ENCODE data around the gene RAB31.

The RAB31 gene

DNA sequence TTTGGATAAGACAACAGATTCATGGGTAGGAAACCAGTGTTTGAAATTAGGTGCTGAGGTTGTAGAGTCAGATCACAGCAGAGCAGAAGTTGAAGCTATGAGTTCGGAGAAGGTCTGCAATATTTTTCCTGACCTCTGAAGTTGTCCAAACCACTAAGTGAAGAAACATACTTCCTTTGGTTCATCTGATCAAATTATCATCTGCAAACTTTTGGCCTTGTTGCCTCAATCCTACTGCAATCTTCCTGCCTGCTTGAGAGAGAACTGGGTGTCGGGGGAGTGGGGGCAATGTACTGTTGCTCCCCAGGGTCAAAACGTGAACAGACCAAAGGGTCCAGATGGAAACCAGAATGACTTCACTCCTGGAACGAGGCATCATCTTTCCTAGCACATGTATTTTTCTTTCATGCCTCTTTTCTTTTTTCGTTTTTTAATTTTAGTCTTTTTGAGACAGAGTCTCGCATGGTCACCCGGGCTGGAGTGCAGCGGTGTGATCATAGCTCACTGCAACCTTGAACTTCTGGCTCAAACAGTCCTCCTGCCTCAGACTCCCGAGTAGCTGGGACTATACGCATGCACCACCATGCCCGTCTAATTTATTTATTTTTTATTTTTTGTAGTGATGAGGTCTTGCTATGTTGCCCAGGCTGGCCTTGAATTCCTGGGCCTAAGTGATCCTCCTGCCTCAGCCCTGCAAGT is 42.7 kb downstream of the RAB31 start:
- WGBS = 96% methylated on average over 8 of the region's 11 CpGs
- no peak overlapping the region for H2BK15ac ChIP-seq (ENCODE audit: low read depth, poor library complexity, severe bottlenecking)

DNA sequence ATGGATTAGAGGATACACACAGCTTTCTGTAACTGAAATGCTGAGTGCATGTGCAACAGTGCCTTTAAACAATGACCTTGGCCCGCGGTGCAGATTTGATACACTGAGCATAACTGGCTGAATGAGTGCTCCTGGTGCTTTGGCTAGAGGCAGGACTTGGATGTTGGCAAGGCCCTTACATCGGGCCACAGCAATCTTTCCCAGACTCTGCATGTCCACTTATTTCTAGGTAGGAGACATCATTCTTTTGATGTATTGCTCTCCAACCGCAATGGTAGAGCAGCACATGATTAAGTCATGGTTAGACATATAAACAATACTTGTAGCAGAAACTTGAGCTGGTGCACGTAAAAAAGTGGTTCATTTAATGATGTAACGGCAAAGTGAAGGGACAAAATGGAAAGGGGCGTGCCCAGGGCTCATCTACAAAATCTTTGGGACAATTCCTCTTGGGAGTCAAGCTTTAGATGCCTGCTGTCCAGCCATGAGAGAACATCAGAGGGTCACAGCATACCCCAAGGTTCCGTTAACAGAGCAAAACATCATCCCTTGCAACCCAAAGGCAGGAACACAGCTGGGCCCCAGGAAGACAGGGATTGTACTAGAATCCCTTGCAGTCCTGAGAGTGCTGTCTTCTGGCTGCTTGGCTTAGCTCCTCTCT is 43.4 kb downstream of the RAB31 start:
- Histone ChIP-seq H2AK5ac (ENCODE audit: low read length, severe bottlenecking) (no peak overlapping the region), H3K4ac (ENCODE audit: low read depth in 1 of 2, low read length in 2 of 2) (no peak overlapping the region), H3K36me3 (ENCODE audit: control insufficient read depth in 1 of 2, insufficient read depth in 2 of 2, low read depth in 1 of 2, low read length in 2 of 2) (no peaks in the 10 kb centered on the region), H3K23ac (ENCODE audit: low read length in 2 of 2) (no peak overlapping the region), H2BK12ac (ENCODE audit: low read length in 2 of 2) (no peak overlapping the region), H3K4me3 (ENCODE audit: insufficient read depth in 1 of 2, low read depth in 1 of 2, low read length in 2 of 2) (no peak overlapping the region), H3K4me2 (ENCODE audit: low read length, poor library complexity, severe bottlenecking) (no peak overlapping the region), H2BK5ac (ENCODE audit: low read depth, low read length, poor library complexity, severe bottlenecking) (no peak overlapping the region), H3K18ac (ENCODE audit: low read depth in 1 of 2, low read length in 2 of 2) (peak overlapping the region in 1 of 2 experiments; percentile 25), H4K8ac (ENCODE audit: low read length) (peak overlapping the region; percentile 14), H3K27ac (ENCODE audit: low read length, poor library complexity, severe bottlenecking) (no peak overlapping the region), H2BK120ac (ENCODE audit: low read depth, low read length) (peak overlapping the region; percentile 12), H3K9me3 (ENCODE audit: control insufficient read depth, low read length) (no peaks in the 10 kb centered on the region), H3K79me1 (replicated peaks; ENCODE audit: low read length, poor library complexity, severe bottlenecking) (peaks cover 4% of the 10 kb centered on the region), H2AFZ (ENCODE audit: low read depth, low read length) (no peak overlapping the region), H3K27me3 (ENCODE audit: control insufficient read depth in 1 of 2, insufficient read depth in 1 of 2, low read length in 2 of 2) (no peaks in the 10 kb centered on the region), H4K91ac (ENCODE audit: low read length) (no peak overlapping the region), H3K4me1 (ENCODE audit: control insufficient read depth, insufficient read depth, low read depth, low read length) (no peaks in the 10 kb centered on the region), H3K9ac (ENCODE audit: low read length) (no peak overlapping the region), H2BK15ac (ENCODE audit: low read depth, poor library complexity, severe bottlenecking) (no peak overlapping the region), H3K14ac (ENCODE audit: low read length in 2 of 2) (no peak overlapping the region)
- WGBS = 93% methylated on average over 8 of the region's 8 CpGs
- peak; percentile 46 for DNase-seq

More for the DNA sequence above, 42.7 kb downstream of the RAB31 start:
- Histone ChIP-seq H3K27me3 (ENCODE audit: control insufficient read depth in 1 of 2, insufficient read depth in 1 of 2, low read length in 2 of 2) (no peaks in the 10 kb centered on the region), H2BK12ac (ENCODE audit: low read length in 2 of 2) (no peak overlapping the region), H3K9ac (ENCODE audit: low read length) (no peak overlapping the region), H3K18ac (ENCODE audit: low read depth in 1 of 2, low read length in 2 of 2) (no peak overlapping the region), H2AFZ (ENCODE audit: low read depth, low read length) (no peak overlapping the region), H4K8ac (ENCODE audit: low read length) (no peak overlapping the region), H2BK5ac (ENCODE audit: low read depth, low read length, poor library complexity, severe bottlenecking) (no peak overlapping the region), H3K9me3 (ENCODE audit: control insufficient read depth, low read length) (no peaks in the 10 kb centered on the region), H3K36me3 (ENCODE audit: control insufficient read depth in 1 of 2, insufficient read depth in 2 of 2, low read depth in 1 of 2, low read length in 2 of 2) (no peaks in the 10 kb centered on the region), H2AK5ac (ENCODE audit: low read length, severe bottlenecking) (no peak overlapping the region), H3K4ac (ENCODE audit: low read depth in 1 of 2, low read length in 2 of 2) (no peak overlapping the region), H3K4me1 (ENCODE audit: control insufficient read depth, insufficient read depth, low read depth, low read length) (no peaks in the 10 kb centered on the region), H3K4me2 (ENCODE audit: low read length, poor library complexity, severe bottlenecking) (no peak overlapping the region), H2BK120ac (ENCODE audit: low read depth, low read length) (no peak overlapping the region), H3K4me3 (ENCODE audit: insufficient read depth in 1 of 2, low read depth in 1 of 2, low read length in 2 of 2) (no peak overlapping the region), H3K79me1 (replicated peaks; ENCODE audit: low read length, poor library complexity, severe bottlenecking) (peaks cover 4% of the 10 kb centered on the region), H4K91ac (ENCODE audit: low read length) (no peak overlapping the region), H3K14ac (ENCODE audit: low read length in 2 of 2) (no peak overlapping the region), H3K23ac (ENCODE audit: low read length in 2 of 2) (no peak overlapping the region), H3K27ac (ENCODE audit: low read length, poor library complexity, severe bottlenecking) (no peak overlapping the region)
- DNase-seq = no peak

DNA sequence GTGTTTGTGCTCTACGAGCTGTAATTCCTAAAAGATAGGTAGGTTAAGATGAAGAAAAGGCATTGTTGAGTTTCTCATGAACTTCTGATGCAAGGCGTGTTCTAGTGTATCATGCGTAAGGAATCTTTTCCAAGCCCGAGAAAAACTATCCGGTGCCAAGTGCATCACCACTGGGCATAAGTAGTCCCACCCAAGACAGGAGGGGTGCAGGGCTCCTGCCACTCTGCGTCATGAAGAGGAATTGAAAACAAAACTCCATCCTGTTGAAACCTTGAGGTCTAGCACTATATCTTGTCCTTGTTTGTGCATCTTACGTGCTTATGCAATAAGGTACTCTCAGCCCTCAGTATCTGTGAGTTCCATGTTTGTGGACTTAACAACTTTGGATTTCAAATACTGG is 45.7 kb downstream of the RAB31 start:
- Histone ChIP-seq H3K14ac (ENCODE audit: low read length in 2 of 2) (no peak overlapping the region), H3K23ac (ENCODE audit: low read length in 2 of 2) (no peak overlapping the region), H3K9me3 (ENCODE audit: control insufficient read depth, low read length) (no peaks in the 10 kb centered on the region), H2AFZ (ENCODE audit: low read depth, low read length) (no peak overlapping the region), H3K36me3 (ENCODE audit: control insufficient read depth in 1 of 2, insufficient read depth in 2 of 2, low read depth in 1 of 2, low read length in 2 of 2) (no peaks in the 10 kb centered on the region), H4K91ac (ENCODE audit: low read length) (no peak overlapping the region), H3K4me3 (ENCODE audit: insufficient read depth in 1 of 2, low read depth in 1 of 2, low read length in 2 of 2) (no peak overlapping the region), H3K27ac (ENCODE audit: low read length, poor library complexity, severe bottlenecking) (no peak overlapping the region), H3K4ac (ENCODE audit: low read depth in 1 of 2, low read length in 2 of 2) (no peak overlapping the region), H2BK12ac (ENCODE audit: low read length in 2 of 2) (no peak overlapping the region), H2BK120ac (ENCODE audit: low read depth, low read length) (no peak overlapping the region), H4K8ac (ENCODE audit: low read length) (no peak overlapping the region), H3K18ac (ENCODE audit: low read depth in 1 of 2, low read length in 2 of 2) (no peak overlapping the region), H3K9ac (ENCODE audit: low read length) (no peak overlapping the region), H2AK5ac (ENCODE audit: low read length, severe bottlenecking) (no peak overlapping the region), H3K4me1 (ENCODE audit: control insufficient read depth, insufficient read depth, low read depth, low read length) (peaks cover 14% of the 10 kb centered on the region), H3K79me1 (replicated peaks; ENCODE audit: low read length, poor library complexity, severe bottlenecking) (no peaks in the 10 kb centered on the region), H2BK5ac (ENCODE audit: low read depth, low read length, poor library complexity, severe bottlenecking) (no peak overlapping the region), H3K4me2 (ENCODE audit: low read length, poor library complexity, severe bottlenecking) (no peak overlapping the region), H3K27me3 (ENCODE audit: control insufficient read depth in 1 of 2, insufficient read depth in 1 of 2, low read length in 2 of 2) (no peaks in the 10 kb centered on the region), H2BK15ac (ENCODE audit: low read depth, poor library complexity, severe bottlenecking) (no peak overlapping the region)
- no peak for DNase-seq
- WGBS = 98% methylated on average over 7 of the region's 7 CpGs

DNA sequence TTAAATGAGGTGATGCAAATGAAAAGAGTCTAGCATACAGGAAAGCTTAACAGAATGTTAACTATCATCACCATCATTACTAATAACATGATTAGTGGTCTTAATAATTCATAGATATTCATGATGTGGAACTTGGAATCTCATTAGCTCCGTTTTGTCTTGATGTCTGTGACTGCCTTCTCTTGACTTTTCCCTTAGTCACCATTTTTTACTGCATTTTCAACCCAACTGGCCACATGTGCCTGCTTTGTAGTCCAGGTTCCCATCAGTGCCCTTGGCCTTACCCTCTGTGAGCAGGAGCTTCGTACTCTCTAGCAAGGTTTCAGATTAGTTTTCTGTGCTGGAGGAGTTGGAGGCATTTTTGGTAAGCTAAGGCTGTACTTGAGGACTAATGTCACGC is 47.0 kb downstream of the RAB31 start:
- Histone ChIP-seq H3K23ac (ENCODE audit: low read length in 2 of 2) (no peak overlapping the region), H3K27me3 (ENCODE audit: control insufficient read depth in 1 of 2, insufficient read depth in 1 of 2, low read length in 2 of 2) (no peaks in the 10 kb centered on the region), H3K14ac (ENCODE audit: low read length in 2 of 2) (no peak overlapping the region), H3K79me1 (replicated peaks; ENCODE audit: low read length, poor library complexity, severe bottlenecking) (no peaks in the 10 kb centered on the region), H3K4ac (ENCODE audit: low read depth in 1 of 2, low read length in 2 of 2) (no peak overlapping the region), H4K8ac (ENCODE audit: low read length) (no peak overlapping the region), H3K9me3 (ENCODE audit: control insufficient read depth, low read length) (no peaks in the 10 kb centered on the region), H2BK15ac (ENCODE audit: low read depth, poor library complexity, severe bottlenecking) (no peak overlapping the region), H2AK5ac (ENCODE audit: low read length, severe bottlenecking) (no peak overlapping the region), H2BK5ac (ENCODE audit: low read depth, low read length, poor library complexity, severe bottlenecking) (no peak overlapping the region), H2BK12ac (ENCODE audit: low read length in 2 of 2) (peak overlapping the region in 1 of 2 experiments; percentile 35), H3K4me1 (ENCODE audit: control insufficient read depth, insufficient read depth, low read depth, low read length) (peaks cover 14% of the 10 kb centered on the region), H3K18ac (ENCODE audit: low read depth in 1 of 2, low read length in 2 of 2) (peak overlapping the region in 1 of 2 experiments; percentile 32), H3K36me3 (ENCODE audit: control insufficient read depth in 1 of 2, insufficient read depth in 2 of 2, low read depth in 1 of 2, low read length in 2 of 2) (no peaks in the 10 kb centered on the region), H2BK120ac (ENCODE audit: low read depth, low read length) (no peak overlapping the region), H4K91ac (ENCODE audit: low read length) (no peak overlapping the region), H3K4me3 (ENCODE audit: insufficient read depth in 1 of 2, low read depth in 1 of 2, low read length in 2 of 2) (no peak overlapping the region), H3K27ac (ENCODE audit: low read length, poor library complexity, severe bottlenecking) (no peak overlapping the region), H3K9ac (ENCODE audit: low read length) (no peak overlapping the region), H3K4me2 (ENCODE audit: low read length, poor library complexity, severe bottlenecking) (no peak overlapping the region), H2AFZ (ENCODE audit: low read depth, low read length) (no peak overlapping the region)
- no peak for DNase-seq
- WGBS = 69% methylated on average over 3 of the region's 3 CpGs

All from mesenchymal stem cell (in vitro differentiated cells and primary cell).